ENCODE measurements around the gene STK11.

Gene STK11

DNA sequence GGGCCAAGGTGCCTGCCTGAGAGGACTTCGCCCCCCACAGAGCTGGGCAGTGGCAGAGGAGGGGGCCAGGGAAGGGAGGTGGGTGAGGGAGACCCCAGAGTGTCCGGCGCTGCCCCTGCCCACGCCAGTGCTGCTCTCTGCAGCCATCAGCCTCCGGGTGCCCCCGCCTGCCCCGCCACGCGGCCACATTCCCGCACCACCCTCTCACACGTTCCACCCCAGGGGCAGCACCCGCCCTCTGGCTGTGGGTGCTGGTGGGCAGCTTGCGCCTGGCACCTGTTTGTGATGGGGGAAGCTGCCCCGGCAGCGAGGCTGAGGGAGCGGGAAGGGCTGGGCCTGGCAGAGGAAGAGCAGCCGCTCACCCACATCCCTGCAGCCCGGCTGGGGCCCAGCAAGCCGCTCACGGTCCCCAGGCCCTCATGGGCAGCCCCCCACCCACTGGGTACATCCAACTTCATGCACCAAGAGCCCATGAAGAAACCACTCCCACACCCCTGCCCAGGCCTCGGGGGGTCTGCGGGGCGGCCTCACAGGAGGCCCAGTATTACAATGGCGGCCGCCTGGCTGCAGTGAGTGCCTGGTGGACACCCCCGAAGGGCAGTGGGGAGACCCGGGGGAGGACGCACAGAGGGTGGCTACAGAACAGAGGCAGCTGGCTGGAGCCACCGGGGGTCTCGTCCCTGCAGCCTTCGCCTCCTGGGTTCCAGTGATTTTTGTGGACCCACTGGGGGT, 45.5 kb upstream of the STK11 start:
- Histone ChIP-seq H3K4me3 (replicated peaks; ENCODE audit: insufficient read depth, low read length) (no peak overlapping the region), H3K27ac (replicated peaks) (no peak overlapping the region), H3K27me3 (ENCODE audit: insufficient read depth, poor library complexity, severe bottlenecking) (no peaks in the 10 kb centered on the region)
- DNase-seq (ENCODE audit: low read depth in 1 of 2, low spot score in 1 of 2), result no peak
- TF ChIP-seq, protein P1, sequence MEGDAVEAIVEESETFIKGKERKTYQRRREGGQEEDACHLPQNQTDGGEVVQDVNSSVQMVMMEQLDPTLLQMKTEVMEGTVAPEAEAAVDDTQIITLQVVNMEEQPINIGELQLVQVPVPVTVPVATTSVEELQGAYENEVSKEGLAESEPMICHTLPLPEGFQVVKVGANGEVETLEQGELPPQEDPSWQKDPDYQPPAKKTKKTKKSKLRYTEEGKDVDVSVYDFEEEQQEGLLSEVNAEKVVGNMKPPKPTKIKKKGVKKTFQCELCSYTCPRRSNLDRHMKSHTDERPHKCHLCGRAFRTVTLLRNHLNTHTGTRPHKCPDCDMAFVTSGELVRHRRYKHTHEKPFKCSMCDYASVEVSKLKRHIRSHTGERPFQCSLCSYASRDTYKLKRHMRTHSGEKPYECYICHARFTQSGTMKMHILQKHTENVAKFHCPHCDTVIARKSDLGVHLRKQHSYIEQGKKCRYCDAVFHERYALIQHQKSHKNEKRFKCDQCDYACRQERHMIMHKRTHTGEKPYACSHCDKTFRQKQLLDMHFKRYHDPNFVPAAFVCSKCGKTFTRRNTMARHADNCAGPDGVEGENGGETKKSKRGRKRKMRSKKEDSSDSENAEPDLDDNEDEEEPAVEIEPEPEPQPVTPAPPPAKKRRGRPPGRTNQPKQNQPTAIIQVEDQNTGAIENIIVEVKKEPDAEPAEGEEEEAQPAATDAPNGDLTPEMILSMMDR (IDR thresholded peaks at IDR 0.05; ENCODE audit: insufficient read depth, low read length), result no peak
- no peak for TF ChIP-seq POLR2AphosphoS5 (IDR thresholded peaks at IDR 0.05; ENCODE audit: low read depth)
- no peak for TF ChIP-seq GABPA (IDR thresholded peaks at IDR 0.05; ENCODE audit: low read depth)
- no peak for TF ChIP-seq SPI1 (IDR thresholded peaks at IDR 0.05; ENCODE audit: borderline replicate concordance, low read depth)
- TF ChIP-seq, protein P2, sequence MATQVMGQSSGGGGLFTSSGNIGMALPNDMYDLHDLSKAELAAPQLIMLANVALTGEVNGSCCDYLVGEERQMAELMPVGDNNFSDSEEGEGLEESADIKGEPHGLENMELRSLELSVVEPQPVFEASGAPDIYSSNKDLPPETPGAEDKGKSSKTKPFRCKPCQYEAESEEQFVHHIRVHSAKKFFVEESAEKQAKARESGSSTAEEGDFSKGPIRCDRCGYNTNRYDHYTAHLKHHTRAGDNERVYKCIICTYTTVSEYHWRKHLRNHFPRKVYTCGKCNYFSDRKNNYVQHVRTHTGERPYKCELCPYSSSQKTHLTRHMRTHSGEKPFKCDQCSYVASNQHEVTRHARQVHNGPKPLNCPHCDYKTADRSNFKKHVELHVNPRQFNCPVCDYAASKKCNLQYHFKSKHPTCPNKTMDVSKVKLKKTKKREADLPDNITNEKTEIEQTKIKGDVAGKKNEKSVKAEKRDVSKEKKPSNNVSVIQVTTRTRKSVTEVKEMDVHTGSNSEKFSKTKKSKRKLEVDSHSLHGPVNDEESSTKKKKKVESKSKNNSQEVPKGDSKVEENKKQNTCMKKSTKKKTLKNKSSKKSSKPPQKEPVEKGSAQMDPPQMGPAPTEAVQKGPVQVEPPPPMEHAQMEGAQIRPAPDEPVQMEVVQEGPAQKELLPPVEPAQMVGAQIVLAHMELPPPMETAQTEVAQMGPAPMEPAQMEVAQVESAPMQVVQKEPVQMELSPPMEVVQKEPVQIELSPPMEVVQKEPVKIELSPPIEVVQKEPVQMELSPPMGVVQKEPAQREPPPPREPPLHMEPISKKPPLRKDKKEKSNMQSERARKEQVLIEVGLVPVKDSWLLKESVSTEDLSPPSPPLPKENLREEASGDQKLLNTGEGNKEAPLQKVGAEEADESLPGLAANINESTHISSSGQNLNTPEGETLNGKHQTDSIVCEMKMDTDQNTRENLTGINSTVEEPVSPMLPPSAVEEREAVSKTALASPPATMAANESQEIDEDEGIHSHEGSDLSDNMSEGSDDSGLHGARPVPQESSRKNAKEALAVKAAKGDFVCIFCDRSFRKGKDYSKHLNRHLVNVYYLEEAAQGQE (IDR thresholded peaks at IDR 0.05; ENCODE audit: insufficient replicate concordance, low read depth), result no peak

DNA sequence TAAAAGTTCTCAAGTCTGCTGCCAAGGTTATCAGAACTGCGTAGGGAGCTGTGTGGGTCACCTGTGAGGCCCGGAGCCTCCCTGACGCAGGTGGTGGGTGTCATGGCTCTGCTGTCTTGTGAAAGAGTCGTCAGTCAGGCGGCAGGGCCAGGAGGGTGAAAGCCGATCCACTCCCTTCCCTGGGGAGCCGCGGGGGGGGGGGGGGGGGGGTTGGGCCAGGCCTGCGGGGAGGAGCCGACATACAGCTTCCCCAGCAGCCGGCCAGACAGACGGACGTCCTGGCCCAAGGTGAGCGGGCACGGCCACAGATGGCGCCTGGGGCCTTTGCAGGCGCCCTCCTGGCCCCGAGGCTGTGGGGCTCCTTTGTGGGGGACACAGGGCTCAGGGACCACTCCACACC, 43.9 kb upstream of the STK11 start:
- TF ChIP-seq, protein P1 (IDR thresholded peaks at IDR 0.05; ENCODE audit: insufficient read depth, low read length), result no peak
- TF ChIP-seq SPI1 (IDR thresholded peaks at IDR 0.05; ENCODE audit: borderline replicate concordance, low read depth) (no peak), GABPA (IDR thresholded peaks at IDR 0.05; ENCODE audit: low read depth) (no peak), POLR2AphosphoS5 (IDR thresholded peaks at IDR 0.05; ENCODE audit: low read depth) (no peak)
- TF ChIP-seq, protein P2 (IDR thresholded peaks at IDR 0.05; ENCODE audit: insufficient replicate concordance, low read depth), result no peak
- no peak overlapping the region for H3K4me3 ChIP-seq (replicated peaks; ENCODE audit: insufficient read depth, low read length)
- no peak for DNase-seq (ENCODE audit: low read depth in 1 of 2, low spot score in 1 of 2)
- H3K27me3 ChIP-seq (ENCODE audit: insufficient read depth, poor library complexity, severe bottlenecking), result no peaks in the 10 kb centered on the region
- no peak overlapping the region for H3K27ac ChIP-seq (replicated peaks)

DNA sequence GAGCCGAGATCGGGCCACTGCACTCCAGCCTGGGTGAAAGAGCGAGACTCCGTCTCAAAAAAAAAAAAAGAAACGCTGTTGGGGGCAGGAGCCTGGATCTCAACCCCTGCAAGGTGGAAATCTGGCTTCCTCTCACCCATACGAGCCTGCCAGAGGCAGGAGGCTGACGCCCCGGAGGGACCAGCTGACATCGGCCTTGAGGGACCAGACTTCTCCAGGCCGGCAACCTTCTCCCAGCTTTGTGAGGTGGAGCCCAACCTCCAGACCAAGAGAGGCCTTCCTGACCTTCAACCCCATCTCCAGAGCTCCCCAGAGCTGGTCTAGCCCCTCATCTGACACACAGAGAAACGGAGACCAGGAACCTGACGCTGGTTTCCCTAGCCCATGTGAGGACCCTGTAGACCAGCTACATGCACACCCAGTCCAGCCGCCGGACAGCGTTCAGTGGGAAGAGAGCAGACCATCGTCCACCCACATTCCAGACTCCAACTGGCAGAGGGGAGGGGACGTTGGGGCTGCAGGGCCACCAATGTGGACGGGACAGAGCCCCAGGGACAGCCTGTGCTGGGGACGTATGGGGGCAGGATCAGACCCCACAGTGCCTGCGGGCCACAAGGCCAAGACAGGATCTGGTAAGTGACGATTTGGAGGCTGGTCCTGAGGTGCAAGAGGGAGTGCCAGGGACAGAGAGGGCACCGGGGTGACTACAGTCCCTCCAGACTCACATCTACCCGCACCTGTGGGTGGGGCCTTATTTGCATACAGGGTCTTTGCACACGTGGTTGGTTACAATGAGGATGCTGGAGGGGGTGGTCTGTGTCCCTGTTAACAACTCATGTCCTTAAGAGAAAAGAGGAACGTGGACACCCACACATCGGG, 42.9 kb upstream of the STK11 start:
- Histone ChIP-seq H3K27me3 (ENCODE audit: insufficient read depth, poor library complexity, severe bottlenecking) (no peaks in the 10 kb centered on the region), H3K27ac (replicated peaks) (no peak overlapping the region), H3K4me3 (replicated peaks; ENCODE audit: insufficient read depth, low read length) (no peak overlapping the region)
- DNase-seq (ENCODE audit: low read depth in 1 of 2, low spot score in 1 of 2), result no peak
- TF ChIP-seq, protein P2 (IDR thresholded peaks at IDR 0.05; ENCODE audit: insufficient replicate concordance, low read depth), result no peak
- no peak for TF ChIP-seq POLR2AphosphoS5 (IDR thresholded peaks at IDR 0.05; ENCODE audit: low read depth)
- TF ChIP-seq SPI1 (IDR thresholded peaks at IDR 0.05; ENCODE audit: borderline replicate concordance, low read depth), result no peak
- TF ChIP-seq, protein P1 (IDR thresholded peaks at IDR 0.05; ENCODE audit: insufficient read depth, low read length), result no peak

Data from HL-60 (cell line).